SK-N-MC (cell line): ENCODE data around the gene MAGI2.

ENCODE experiments used
- EZH2 ChIP-seq: fragments of 200-600 bp; sonication (generic); IDR thresholded peaks from one replicate; pipeline ENCODE4 v1.6.1; 2017; ENCODE audit warnings: antibody characterized with exemption
- FOXP2 ChIP-seq: optimal IDR thresholded peaks from 2 replicates; pipeline ENCODE3; 2011; ENCODE audit warnings: mild to moderate bottlenecking, moderate library complexity; ENCODE audit not compliant: insufficient read depth; ENCODE audit errors: extremely low read length, control extremely low read depth
- POLR2AphosphoS5 ChIP-seq: IDR thresholded peaks from 2 replicates; pipeline ENCODE4 v1.6.1; 2012; ENCODE audit warnings: mild to moderate bottlenecking, low read depth, low read length, borderline replicate concordance

- TF ChIP-seq EZH2 = no peak
- TF ChIP-seq POLR2AphosphoS5 = no peak
- no peak for TF ChIP-seq FOXP2
Observed at GRCh38 chr7:78601728-78602127, 851.7 kb downstream of the MAGI2 start.
